Muscle layer of duodenum (tissue), 2 donors: Measurements from ENCODE around the gene SCO2.
"Not testable (repeated sequence)": the region's sequence is repeated elsewhere in the genome, so short reads cannot be mapped to it uniquely, and the experiment has no call there.

Experiments
- H3K27ac ChIP-seq: one replicate; pipeline ENCODE4 v1.7.0; 2013; ENCODE audit warnings: mild to moderate bottlenecking, low read length
- H3K27me3 ChIP-seq: one replicate; pipeline ENCODE4 v1.7.0; 2013; ENCODE audit warnings: low read depth, mild to moderate bottlenecking, control low read depth, low read length
- H3K36me3 ChIP-seq, 2 donors: one replicate each; pipeline ENCODE4 v1.7.0; 2013; ENCODE audit warnings: low read length in 2 of 2, control low read depth in 1 of 2, mild to moderate bottlenecking in 1 of 2; ENCODE audit not compliant: insufficient read depth in 2 of 2, control insufficient read depth in 1 of 2
- H3K4me1 ChIP-seq, 2 donors: one replicate each; pipeline ENCODE4 v1.7.0; 2013; ENCODE audit warnings: low read length in 2 of 2, mild to moderate bottlenecking in 2 of 2, control low read depth in 1 of 2, moderate library complexity in 1 of 2; ENCODE audit not compliant: insufficient read depth in 2 of 2, control insufficient read depth in 1 of 2
- H3K4me3 ChIP-seq, 2 donors: one replicate each; pipeline ENCODE4 v1.7.0; 2013; ENCODE audit warnings: low read length in 2 of 2, low read depth in 1 of 2, mild to moderate bottlenecking in 1 of 2
- H3K9me3 ChIP-seq, 2 donors: one replicate each; pipeline ENCODE4 v1.7.0; 2013; ENCODE audit warnings: low read length in 2 of 2, control low read depth in 1 of 2, mild to moderate bottlenecking in 1 of 2; ENCODE audit not compliant: control insufficient read depth in 1 of 2
- donor health status: healthy.

SCO2 gene

DNA sequence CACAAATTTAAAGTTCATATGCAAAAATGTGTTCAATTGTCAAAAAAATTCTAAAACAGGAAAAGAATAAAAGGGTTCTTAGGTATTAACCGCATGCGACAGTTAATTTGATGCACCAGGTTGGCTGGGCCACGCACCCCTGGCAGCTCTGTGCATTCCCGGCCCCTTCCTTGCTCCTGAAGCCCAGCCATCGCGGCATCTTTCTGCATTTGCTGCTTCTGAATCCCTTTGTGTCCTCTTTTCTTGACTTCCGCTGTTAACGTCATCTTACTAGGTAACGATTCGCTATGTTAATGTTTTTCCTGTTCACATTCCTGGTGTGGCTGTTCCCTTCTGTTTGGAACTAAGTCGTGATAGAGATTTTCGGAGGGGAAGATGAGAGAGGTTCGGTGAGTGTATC lies 12.4 kb upstream of the SCO2 start:
- no peaks in the 10 kb centered on the region for H3K36me3 ChIP-seq
- H3K4me1 ChIP-seq, result peaks cover 0 to 9% of the 10 kb centered on the region in 2 donors
- H3K9me3 ChIP-seq, result no peaks in the 10 kb centered on the region
- H3K27ac ChIP-seq, result peak overlapping the region; percentile 73
- no peaks in the 10 kb centered on the region for H3K27me3 ChIP-seq
- H3K4me3 ChIP-seq, result no peak overlapping the region

DNA sequence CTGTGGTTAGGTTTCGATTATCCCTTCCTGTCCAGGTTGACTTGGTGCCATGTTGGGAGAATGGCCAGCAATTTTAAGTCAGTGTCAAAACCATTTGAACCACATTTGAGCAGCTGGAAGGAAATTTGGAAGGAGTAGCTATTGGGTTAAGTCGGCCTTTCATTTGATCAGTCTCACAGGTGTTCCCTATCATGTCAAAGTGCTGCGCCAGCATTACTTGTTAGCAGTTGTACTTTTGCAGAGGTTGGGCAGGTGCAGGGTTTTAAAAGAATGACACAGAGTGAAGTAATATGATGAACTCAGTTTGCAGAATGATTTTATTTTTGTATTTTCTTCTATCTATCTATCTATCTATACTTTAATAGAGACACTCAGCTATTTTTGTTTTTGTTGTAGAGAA lies 10.8 kb upstream of the SCO2 start:
- Histone ChIP-seq H3K4me3 (no peak overlapping the region), H3K27me3 (no peaks in the 10 kb centered on the region), H3K4me1 (peaks cover 9 to 15% of the 10 kb centered on the region in 2 donors), H3K9me3 (no peaks in the 10 kb centered on the region), H3K36me3 (no peaks in the 10 kb centered on the region), H3K27ac (no peak overlapping the region)

DNA sequence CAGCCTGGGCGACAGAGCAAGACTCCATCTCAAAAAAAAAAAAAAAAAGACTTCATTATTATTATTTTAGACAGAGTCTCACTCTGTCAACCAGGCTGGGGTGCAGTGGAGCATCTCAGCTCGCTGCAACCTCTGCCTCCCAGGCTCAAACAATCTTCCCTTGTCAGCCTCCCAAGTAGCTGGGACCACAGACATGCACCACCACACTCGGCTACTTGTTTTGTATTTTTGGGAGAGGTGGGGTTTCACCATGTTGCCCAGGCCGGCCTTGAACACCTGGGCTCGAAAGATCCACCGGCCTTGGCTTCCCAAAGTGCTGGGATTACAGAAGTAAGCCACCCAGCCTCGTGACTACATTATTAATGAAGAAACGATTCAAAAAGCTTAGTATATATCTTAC lies 9.7 kb upstream of the SCO2 start:
- Histone ChIP-seq H3K27ac (no peak overlapping the region), H3K27me3 (no peaks in the 10 kb centered on the region), H3K4me1 (peaks cover 5 to 26% of the 10 kb centered on the region in 2 donors), H3K4me3 (no peak overlapping the region), H3K36me3 (peaks cover 0 to 1% of the 10 kb centered on the region in 2 donors), H3K9me3 (no peaks in the 10 kb centered on the region)

DNA sequence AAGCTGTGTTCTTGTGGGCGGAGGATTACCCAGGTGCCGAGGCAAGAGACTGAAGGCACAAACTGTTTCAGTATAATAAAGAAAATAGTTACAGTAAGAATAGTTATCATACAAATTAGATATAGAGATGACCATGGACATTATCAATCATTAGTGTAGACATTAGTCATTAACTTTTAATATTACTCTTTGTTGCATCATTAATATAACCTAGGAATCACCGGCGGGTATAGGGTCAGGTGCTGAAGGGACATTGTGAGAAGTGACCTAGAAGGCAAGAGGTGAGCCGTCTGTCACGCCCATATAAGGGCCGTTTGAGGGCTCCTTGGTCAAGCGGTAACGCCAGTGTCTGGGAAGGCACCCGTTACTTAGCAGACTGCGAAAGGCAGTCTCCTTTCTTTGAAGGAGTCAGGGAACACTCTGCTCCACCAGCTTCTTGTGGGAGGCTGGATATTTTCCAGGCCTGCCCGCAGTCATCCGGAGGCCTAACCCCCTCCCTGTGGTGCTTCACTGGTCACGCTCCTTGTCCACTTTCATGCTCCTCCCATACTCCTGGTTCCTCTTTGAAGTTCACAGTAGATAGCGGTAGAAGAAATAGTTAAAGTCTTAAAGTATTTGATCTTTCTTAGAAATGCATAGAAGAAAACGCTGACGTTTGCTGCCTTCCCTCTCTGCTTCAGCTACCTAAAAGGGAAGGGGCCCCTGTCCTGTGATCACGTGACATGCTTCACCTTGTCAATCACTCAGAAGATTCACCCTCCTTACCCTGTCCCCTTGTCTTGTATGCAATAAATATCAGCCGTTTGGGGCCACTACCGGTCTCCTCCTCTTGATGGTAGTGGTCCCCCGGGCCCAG lies 8.7 kb upstream of the SCO2 start:
- not testable (repeated sequence) for H3K27ac ChIP-seq, H3K9me3 ChIP-seq, H3K36me3 ChIP-seq, H3K27me3 ChIP-seq, H3K4me3 ChIP-seq
- peaks cover under 1 to 32% of the 10 kb centered on the region in 2 donors for H3K4me1 ChIP-seq

DNA sequence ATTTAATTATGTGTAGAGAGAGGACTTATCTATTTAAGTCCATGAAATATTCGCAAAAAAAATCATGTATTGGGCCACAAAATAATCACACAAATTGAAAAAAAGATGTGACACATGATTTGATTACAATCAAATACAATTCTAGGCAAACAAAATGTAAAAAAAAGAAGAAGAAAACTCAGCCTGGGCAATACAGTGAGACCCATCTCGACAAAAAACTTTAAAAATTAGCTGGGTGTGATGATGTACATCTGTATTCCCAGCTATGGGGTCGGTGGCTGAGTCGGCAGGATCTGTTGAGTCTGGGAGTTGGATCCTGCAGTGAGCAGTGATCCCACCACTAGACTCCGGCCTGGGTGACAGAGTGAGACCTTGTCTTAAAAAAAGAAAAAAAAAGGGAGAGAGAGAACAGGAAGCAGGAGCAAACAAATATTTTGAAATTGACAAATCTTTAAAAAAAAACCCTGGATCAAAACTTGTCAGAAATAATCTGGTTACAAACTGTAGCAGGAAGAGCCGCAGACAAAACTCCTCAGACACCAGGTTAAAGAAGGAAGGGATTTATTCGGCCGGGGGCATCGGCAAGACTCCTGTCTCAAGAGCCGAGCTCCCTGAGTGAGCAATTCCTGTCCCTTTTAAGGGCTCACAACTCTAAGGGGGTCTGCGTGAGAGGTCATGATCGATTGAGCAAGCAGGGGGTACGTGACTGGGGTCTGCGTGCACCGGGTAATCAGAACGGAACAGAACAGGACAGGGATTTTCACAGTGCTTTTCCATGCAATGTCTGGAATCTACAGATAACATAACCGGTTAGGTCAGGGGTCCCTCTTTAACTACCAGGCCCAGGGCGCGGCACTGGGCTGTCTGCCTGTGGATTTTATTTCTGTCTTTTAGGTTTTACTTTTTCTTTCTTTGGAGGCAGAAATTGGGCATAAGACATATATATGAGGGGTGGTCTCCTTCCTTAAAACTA lies 7.7 kb upstream of the SCO2 start:
- Histone ChIP-seq H3K27me3 (no peaks in the 10 kb centered on the region), H3K4me1 (peaks cover 4 to 32% of the 10 kb centered on the region in 2 donors), H3K36me3 (peaks cover 3% of the 10 kb centered on the region in 2 donors), H3K27ac (peak overlapping the region; percentile 56), H3K9me3 (no peaks in the 10 kb centered on the region), H3K4me3 (no peak overlapping the region)

DNA sequence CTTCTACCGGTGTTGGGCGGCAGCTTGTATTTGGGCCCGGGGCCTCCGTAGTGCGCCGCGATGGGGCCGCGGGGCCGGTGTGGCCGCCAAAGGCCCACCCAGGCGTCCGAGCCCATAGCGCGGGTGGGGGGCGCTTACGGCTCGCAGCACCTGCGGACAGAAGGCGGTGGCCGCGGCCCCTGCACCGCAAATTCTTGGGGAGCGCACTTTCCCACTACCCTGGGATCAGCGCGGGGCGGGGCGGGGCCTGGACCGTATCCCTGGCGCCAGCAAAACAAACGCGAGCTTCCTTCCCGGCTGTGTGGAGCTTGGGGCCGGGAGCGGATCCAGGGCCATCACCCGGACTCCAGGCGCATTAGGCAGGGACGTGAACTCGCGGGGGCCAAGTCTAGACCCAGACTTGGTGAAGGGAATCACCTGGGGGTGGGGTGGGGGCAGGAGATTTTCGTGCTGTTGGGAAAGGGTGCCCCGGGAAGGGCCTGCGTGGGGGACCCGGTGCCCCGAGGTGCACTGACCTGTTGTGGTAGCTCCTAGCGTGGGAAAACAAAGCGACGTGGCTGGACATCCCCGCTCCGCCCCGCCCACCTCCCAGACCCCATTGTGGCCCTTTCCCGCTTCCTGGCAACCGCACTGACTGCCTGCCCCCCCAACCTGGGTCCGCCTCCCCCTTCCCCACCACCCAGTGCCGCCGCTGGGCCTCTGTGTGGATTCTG lies 6.7 kb upstream of the SCO2 start:
- no peaks in the 10 kb centered on the region for H3K9me3 ChIP-seq
- peak overlapping the region; percentile 56 for H3K27ac ChIP-seq
- H3K4me1 ChIP-seq, result peaks cover 4 to 37% of the 10 kb centered on the region in 2 donors
- H3K27me3 ChIP-seq, result no peaks in the 10 kb centered on the region
- peaks cover 3% of the 10 kb centered on the region in 2 donors for H3K36me3 ChIP-seq
- H3K4me3 ChIP-seq, result peak overlapping the region; percentile 56 to 61

DNA sequence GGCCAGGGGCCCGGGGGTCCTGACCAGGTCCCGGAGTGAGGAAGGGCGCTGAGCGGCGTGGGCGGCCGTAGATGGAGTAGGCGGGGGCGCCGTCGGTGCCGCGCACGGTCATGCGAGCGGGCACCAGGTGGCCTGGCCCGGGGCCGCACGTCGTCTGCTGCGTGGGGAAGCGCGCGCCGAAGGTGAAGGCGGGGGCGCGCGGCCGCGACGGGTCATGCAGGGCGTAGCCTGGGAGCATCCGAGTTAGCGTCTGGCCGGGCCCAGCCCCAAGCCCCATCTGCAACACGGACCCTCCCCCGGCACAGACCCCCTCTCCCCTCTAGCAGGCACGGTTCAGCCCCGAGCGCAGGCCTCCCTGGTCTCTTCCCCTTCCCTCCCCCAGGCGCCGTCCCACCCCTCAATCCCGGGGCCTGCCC lies 6.2 kb upstream of the SCO2 start:
- Histone ChIP-seq H3K36me3 (peaks cover 3% of the 10 kb centered on the region in 2 donors), H3K9me3 (no peaks in the 10 kb centered on the region), H3K4me3 (peak overlapping the region; percentile 56 to 61), H3K4me1 (peaks cover 4 to 42% of the 10 kb centered on the region in 2 donors), H3K27me3 (no peaks in the 10 kb centered on the region), H3K27ac (peak overlapping the region; percentile 98)

DNA sequence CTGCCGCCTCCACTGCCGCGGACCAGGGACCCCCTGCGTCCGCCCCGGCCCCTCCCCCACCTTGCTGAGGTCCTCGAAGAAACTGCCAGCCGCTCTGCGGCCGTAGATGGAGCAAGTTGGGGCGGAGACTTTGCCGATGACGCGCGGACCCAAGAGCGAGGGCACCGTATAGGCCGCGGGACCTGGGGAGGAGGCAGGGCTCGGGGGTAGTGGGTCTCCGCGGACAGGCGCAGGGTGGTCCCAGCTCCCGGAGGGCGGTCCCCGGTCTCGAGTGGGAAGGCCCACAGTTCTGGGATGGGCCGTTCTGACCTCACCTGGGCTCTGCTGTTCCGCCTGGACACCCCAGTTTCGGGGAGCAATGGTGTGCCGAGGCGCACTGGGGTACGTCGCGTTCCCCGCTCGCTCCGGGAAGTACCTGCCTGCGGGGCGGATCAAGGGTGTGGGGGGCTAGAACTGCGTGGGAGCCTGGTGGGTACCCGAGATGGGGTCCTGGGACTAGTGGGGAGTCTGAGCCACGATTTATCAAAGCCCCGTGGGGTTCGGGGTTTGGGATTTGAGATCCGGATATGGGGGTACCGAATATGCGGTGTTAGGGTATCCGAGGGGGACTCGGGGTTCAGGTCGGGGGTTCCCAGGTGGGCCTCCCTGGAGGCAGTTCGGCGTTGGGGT lies 5.6 kb upstream of the SCO2 start:
- H3K4me1 ChIP-seq, result peaks cover 4 to 48% of the 10 kb centered on the region in 2 donors
- H3K4me3 ChIP-seq, result peak overlapping the region; percentile 56 to 61

DNA sequence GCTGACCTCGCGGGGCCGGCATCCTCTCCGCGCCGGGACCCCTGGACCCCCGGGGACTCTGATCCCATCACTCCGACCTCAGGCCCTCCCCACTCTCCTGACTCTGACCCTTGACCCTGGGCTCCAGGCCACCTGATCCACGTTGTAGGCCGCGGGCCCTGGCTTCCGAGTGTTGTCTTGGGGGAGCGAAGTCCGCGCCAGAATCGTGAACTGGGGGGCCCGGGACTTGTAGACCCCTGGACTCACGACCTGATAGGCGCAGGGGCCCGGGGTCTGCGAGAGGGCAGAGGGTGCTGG lies 5.1 kb upstream of the SCO2 start:
- Histone ChIP-seq H3K27ac (peak overlapping the region; percentile 98), H3K4me1 (peaks cover 4 to 48% of the 10 kb centered on the region in 2 donors), H3K36me3 (peaks cover 3% of the 10 kb centered on the region in 2 donors), H3K27me3 (no peaks in the 10 kb centered on the region), H3K9me3 (no peaks in the 10 kb centered on the region), H3K4me3 (peak overlapping the region; percentile 44 to 56)

More for the DNA sequence above, 5.6 kb upstream of the SCO2 start:
- H3K36me3 ChIP-seq, result peaks cover 3% of the 10 kb centered on the region in 2 donors
- peak overlapping the region; percentile 98 for H3K27ac ChIP-seq
- H3K27me3 ChIP-seq, result no peaks in the 10 kb centered on the region
- H3K9me3 ChIP-seq, result no peaks in the 10 kb centered on the region

DNA sequence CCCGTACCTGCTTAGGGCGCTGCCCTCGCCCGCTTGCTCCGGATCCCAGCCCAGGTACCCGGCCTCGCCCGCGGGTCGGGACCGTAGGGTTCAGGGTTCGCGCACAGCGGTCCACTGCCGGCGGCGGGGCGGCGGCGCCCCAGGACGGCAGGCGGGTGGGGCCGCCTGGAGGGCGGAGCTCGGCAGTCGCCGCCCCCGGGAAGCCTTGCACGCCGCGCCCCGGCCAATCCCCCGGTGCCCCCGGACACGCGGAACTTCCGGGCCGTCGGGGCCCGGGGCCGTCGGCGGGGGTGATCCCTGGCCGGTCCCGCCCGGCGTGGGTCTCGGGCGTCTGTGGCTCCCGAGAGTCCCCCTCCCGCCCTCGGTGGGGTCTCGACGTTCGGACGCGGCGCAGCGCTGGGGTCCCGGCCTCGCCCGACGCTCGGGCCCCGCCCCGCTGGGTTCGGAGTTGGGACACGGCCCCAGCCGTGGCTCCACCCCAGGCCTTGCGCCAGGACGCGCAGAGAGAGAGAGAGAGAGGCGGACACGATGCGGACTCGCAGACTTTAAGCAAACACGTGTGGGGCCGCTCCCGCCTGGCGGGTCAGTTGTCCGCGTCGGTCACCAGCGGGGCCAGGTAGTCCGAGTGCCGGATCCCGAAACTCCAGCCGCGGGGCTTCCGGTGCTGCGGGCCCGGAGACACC lies 4.6 kb upstream of the SCO2 start, which contains the start of gene TYMP:
TSS of gene TYMP (minus strand) at position 116 of the 683 bp plus-strand sequence. CDS start 303 bp downstream, outside the sequence.
- Histone ChIP-seq H3K9me3 (no peaks in the 10 kb centered on the region), H3K27ac (peak within 1 kb of the TSS; percentile 98), H3K4me3 (peak within 1 kb of the TSS; percentile 56 to 61), H3K27me3 (no peaks in the 10 kb centered on the region), H3K36me3 (peaks cover 3% of the 10 kb centered on the region in 2 donors), H3K4me1 (peaks cover 4 to 48% of the 10 kb centered on the region in 2 donors)
